HG03378 (cell line): Measurements from ENCODE around the gene PLEKHH2.

ENCODE experiments used
- ATAC-seq: cut with Tn5 transposase; IDR thresholded peaks from one replicate; pipeline ENCODE4 v1.9.1; 2021; ENCODE audit warnings: mild to moderate bottlenecking, moderate library complexity; ENCODE audit not compliant: unreplicated experiment

Gene PLEKHH2

GRCh38 chr2:43758739-43759138 lies 121.7 kb downstream of the PLEKHH2 start:
- ATAC-seq, result no peak

GRCh38 chr2:43759195-43759594 lies 122.1 kb downstream of the PLEKHH2 start:
- no peak for ATAC-seq

- no peak for ATAC-seq
These were observed 125.2 kb downstream of the PLEKHH2 start for GRCh38 chr2:43762286-43762685.

GRCh38 chr2:43763091-43763490 lies 126.0 kb downstream of the PLEKHH2 start:
- ATAC-seq, result no peak

GRCh38 chr2:43764086-43764705 lies 127.1 kb downstream of the PLEKHH2 start:
- no peak for ATAC-seq

- no peak for ATAC-seq
These were observed 128.9 kb downstream of the PLEKHH2 start for GRCh38 chr2:43766006-43766405.

GRCh38 chr2:43773876-43774613 lies 137.0 kb downstream of the PLEKHH2 start, which contains the start of gene DYNC2LI1:
Gene DYNC2LI1 (plus strand): TSS chr2:43774039. CDS start chr2:43774139, 100 bp downstream.
- ATAC-seq, result peak; percentile 95

- no peak for ATAC-seq
These were observed 137.6 kb downstream of the PLEKHH2 start for GRCh38 chr2:43774617-43775016.

GRCh38 chr2:43776324-43776723 lies 139.3 kb downstream of the PLEKHH2 start:
- no peak for ATAC-seq

GRCh38 chr2:43777306-43777926 lies 140.4 kb downstream of the PLEKHH2 start:
- ATAC-seq, result no peak

- ATAC-seq, result no peak
These were observed 141.2 kb downstream of the PLEKHH2 start for GRCh38 chr2:43778233-43778632.

GRCh38 chr2:43787895-43788294 lies 150.8 kb downstream of the PLEKHH2 start:
- no peak for ATAC-seq

GRCh38 chr2:43788646-43789045 lies 151.6 kb downstream of the PLEKHH2 start:
- ATAC-seq, result no peak

- ATAC-seq, result no peak
These were observed 153.1 kb downstream of the PLEKHH2 start for GRCh38 chr2:43790147-43790546.

- no peak for ATAC-seq
These were observed 154.1 kb downstream of the PLEKHH2 start for GRCh38 chr2:43791035-43791765.

- ATAC-seq, result peak; percentile 51
These were observed 155.6 kb downstream of the PLEKHH2 start for GRCh38 chr2:43792653-43793052.

GRCh38 chr2:43794956-43795355 lies 157.9 kb downstream of the PLEKHH2 start:
- no peak for ATAC-seq

GRCh38 chr2:43796206-43796605 lies 159.1 kb downstream of the PLEKHH2 start:
- no peak for ATAC-seq

- ATAC-seq, result no peak
These were observed 161.2 kb downstream of the PLEKHH2 start for GRCh38 chr2:43798300-43798699.

GRCh38 chr2:43800894-43801293 lies 163.8 kb downstream of the PLEKHH2 start:
- ATAC-seq, result no peak

- no peak for ATAC-seq
These were observed 165.1 kb downstream of the PLEKHH2 start for GRCh38 chr2:43802135-43802534.
